ENCODE results near the gene LRRC31.

Gene LRRC31

DNA sequence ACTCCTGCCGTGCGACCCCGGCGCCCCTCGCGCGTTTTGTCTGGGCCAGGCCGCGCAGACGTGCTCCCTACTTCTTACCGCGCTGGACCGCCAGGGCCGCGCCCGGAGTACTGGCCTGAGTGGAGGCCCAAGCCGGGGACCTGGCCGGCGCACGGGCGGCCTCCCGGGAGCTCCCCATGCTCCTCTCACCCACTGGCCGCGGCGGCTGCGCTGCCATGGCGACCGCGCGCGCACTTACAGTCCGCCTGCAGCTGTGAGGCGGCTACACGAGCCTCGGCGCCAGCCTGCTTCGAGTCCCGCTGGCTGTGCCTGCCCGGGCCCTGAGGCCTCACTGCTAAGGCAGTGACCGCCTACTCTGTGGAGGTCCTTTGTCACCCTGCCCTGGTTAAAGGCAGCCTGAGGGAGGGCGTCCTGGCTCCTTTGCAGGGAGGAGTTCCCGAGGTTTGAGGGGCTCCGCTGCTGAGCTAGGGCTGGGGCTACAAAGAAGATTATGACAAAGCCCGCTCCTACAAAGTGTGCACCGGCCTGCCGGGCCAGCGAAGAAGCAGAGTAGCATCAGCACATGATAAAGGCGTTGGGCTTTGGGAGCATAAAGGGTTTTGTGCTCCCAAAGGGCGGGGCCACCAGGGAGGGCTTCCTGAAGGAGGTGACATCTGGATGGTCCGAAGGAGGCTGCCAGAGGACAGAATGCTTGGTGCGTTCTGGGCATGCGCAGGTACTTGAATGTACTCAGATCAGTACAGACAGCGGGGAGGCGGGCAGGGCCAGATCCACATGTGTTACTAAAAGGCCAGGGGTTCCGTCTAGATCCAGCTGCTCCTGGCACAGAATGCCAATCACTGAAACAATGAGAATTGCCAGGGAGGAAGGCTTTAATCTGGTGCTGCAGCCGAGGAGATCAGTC, 57.2 kb downstream of the LRRC31 start, which contains the start of the genes LRRC34 and LRRIQ4:
Gene LRRC34 (minus strand): TSS at position 573 of the 904 bp plus-strand sequence. CDS start 356 bp downstream, at position 217.
Gene LRRIQ4 (plus strand): TSS at position 539 of the 904 bp plus-strand sequence. CDS start 9,052 bp downstream, outside the sequence.
- Histone ChIP-seq H3K27ac (peak within 1 kb of the TSS; percentile 68 to 86 (median 83)), H3K27me3 (no peaks in the 10 kb centered on the region), H3K36me3 (peaks cover 0 to 5% (median 0%) of the 10 kb centered on the region in 11 experiments; a peak in 2 of 22 replicates), H3K4me1 (peaks cover 29 to 37% (median 33%) of the 10 kb centered on the region in 10 experiments), H4K20me1 (no peaks in the 10 kb centered on the region), H3K4me3 (peak within 1 kb of the TSS; percentile 54 to 86 (median 82)), H3K9me3 (replicated peaks in 1 of 11) (peaks cover 9 to 20% (median 14%) of the 10 kb centered on the region in 11 experiments), H3K4me2 (peak within 1 kb of the TSS; percentile 90 to 97 (median 95)), H3K9ac (peak within 1 kb of the TSS; percentile 78 to 87 (median 85))
- no peak for TF ChIP-seq Cebpa-rat (IDR thresholded peaks at IDR 0.05)

DNA sequence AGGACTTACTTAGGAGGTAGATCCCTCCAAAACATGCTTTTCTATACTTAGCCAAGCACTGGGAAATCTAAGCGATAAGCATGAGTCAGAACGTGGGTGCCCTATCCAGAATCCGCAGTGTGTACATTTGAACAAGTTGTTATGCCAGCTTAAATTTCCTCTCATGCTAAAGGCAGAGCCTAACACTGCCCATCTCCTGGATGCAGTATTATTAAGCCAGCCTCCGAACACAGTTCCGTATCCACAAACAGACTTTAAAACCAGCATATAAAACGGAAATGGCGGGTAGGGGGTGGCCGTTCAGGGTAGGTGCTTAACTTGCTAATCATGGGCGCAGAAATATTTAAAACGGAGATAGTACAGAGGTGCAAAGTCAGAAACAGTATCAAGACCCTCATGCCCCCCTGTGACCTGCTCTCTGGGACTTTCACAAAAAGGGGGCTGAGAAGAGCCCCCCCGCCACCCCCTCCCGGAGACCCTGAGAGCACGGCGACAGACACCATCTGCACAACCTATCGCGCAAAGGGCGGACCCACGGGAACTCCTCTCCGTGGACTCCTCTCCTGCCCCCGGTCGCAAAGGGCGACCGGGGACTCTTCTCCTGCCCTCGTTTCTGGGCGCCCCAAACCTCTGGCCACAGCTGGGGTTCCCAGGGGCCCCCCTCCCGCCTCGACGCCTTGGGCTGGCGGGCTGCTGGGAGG, 58.0 kb downstream of the LRRC31 start:
- H3K9me3 ChIP-seq (replicated peaks in 1 of 11), result peaks cover 9 to 19% (median 14%) of the 10 kb centered on the region in 11 experiments
- H3K27me3 ChIP-seq, result no peaks in the 10 kb centered on the region
- peak overlapping the region; percentile 78 to 87 (median 85) for H3K9ac ChIP-seq
- peak overlapping the region; percentile 68 to 86 (median 83) for H3K27ac ChIP-seq
- H3K4me1 ChIP-seq, result peaks cover 29 to 37% (median 33%) of the 10 kb centered on the region in 10 experiments
- no peaks in the 10 kb centered on the region for H4K20me1 ChIP-seq
- peak overlapping the region; percentile 54 to 86 (median 82) for H3K4me3 ChIP-seq
- H3K4me2 ChIP-seq, result peak overlapping the region; percentile 90 to 97 (median 95)
- TF ChIP-seq Cebpa-rat (IDR thresholded peaks at IDR 0.05), result no peak
- peaks cover 0 to 5% (median 0%) of the 10 kb centered on the region in 11 experiments; a peak in 3 of 22 replicates for H3K36me3 ChIP-seq

DNA sequence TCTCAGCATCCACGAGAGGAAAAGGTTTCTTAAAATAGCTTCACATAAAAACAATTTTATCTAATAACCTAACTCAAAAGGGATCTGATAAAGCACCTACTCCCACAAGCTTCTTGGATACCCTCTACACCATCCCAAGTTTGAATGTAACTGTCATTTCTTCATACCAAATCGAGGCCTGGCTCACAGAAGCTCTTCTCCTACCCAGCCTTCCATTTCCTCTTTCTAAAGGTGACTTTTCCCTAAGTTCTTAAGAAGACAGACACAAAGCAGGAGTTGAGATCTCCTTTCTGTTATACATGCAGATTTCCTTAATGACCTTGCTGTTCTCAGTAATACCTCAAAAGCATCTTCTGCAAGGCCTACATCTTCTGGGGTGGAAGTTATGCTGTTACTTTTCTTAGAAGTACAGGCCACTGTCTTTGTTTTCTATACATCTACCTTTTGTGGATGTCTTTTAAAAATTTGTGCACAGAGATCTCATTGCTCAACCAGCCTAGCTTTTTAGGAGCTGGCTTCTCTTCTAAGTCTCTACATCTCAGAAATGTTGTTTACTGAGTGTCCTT, 60.4 kb downstream of the LRRC31 start:
- H3K9me3 ChIP-seq (replicated peaks in 1 of 11), result no peaks in the 10 kb centered on the region
- H4K20me1 ChIP-seq, result no peaks in the 10 kb centered on the region
- H3K4me3 ChIP-seq, result no peak overlapping the region
- peaks cover 0 to 18% (median 0%) of the 10 kb centered on the region in 11 experiments; a peak in 5 of 22 replicates for H3K36me3 ChIP-seq
- no peak overlapping the region for H3K27ac ChIP-seq
- no peak overlapping the region for H3K4me2 ChIP-seq
- peaks cover 27 to 36% (median 31%) of the 10 kb centered on the region in 10 experiments for H3K4me1 ChIP-seq
- no peak for TF ChIP-seq Cebpa-rat (IDR thresholded peaks at IDR 0.05)
- H3K9ac ChIP-seq, result no peak overlapping the region
- H3K27me3 ChIP-seq, result no peaks in the 10 kb centered on the region

DNA sequence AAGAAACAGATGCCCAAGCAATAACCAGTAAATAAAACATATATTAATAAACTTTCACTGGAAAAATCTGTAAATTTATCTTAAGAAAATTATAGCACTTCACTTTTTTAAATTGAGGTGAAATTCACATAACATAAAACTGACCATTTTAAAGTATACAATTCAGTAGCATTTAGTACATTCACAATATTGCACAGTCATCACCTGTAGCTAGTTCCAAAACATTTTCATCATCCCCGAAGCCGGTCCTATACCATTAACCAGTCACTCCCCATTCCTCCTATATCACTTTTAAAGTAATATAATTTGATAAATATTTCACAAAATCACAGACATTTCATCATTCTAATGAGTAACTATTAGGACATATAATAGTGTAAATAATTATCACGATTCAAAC, 65.1 kb downstream of the LRRC31 start:
- no peak for TF ChIP-seq Cebpa-rat (IDR thresholded peaks at IDR 0.05)
- Histone ChIP-seq H4K20me1 (no peaks in the 10 kb centered on the region), H3K9me3 (replicated peaks in 1 of 11) (no peaks in the 10 kb centered on the region), H3K4me2 (no peak overlapping the region), H3K9ac (no peak overlapping the region), H3K4me1 (0 out of 20 replicates have a peak, but pooled peaks cover 0 to 6% (median 0%) of the 10 kb centered on the region in 10 experiments), H3K27ac (no peak overlapping the region), H3K4me3 (no peak overlapping the region), H3K36me3 (peaks cover 14 to 61% (median 32%) of the 10 kb centered on the region in 11 experiments; a peak in 20 of 22 replicates), H3K27me3 (no peaks in the 10 kb centered on the region)

DNA sequence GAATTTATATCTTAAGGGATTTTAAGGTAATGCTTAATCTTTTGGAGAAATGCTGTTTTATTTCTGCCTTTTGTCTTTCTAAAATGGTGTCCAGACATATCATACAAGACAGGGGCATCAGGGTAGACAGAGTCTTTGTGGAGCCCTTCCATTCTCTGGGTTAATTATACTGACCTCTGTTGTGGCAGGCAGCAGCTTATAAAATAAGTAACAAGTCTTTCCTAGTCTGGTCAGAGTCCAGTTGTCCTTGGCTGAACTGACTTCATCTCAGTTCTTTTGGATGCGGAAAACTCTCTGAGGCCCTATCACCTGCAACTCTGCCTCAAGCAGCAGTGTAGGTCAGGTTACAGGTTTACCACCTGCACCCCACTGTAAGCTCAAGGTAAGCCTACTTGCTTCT, 77.4 kb downstream of the LRRC31 start:
- Histone ChIP-seq H3K9me3 (replicated peaks in 1 of 11) (no peaks in the 10 kb centered on the region), H3K27me3 (no peaks in the 10 kb centered on the region), H3K4me2 (no peak overlapping the region), H3K4me3 (no peak overlapping the region), H3K4me1 (no peaks in the 10 kb centered on the region), H3K27ac (no peak overlapping the region), H3K36me3 (peaks cover 29 to 62% (median 50%) of the 10 kb centered on the region in 11 experiments), H4K20me1 (peaks cover 0 to 4% (median 0%) of the 10 kb centered on the region in 11 experiments; a peak in 1 of 22 replicates), H3K9ac (no peak overlapping the region)
- no peak for TF ChIP-seq Cebpa-rat (IDR thresholded peaks at IDR 0.05)

DNA sequence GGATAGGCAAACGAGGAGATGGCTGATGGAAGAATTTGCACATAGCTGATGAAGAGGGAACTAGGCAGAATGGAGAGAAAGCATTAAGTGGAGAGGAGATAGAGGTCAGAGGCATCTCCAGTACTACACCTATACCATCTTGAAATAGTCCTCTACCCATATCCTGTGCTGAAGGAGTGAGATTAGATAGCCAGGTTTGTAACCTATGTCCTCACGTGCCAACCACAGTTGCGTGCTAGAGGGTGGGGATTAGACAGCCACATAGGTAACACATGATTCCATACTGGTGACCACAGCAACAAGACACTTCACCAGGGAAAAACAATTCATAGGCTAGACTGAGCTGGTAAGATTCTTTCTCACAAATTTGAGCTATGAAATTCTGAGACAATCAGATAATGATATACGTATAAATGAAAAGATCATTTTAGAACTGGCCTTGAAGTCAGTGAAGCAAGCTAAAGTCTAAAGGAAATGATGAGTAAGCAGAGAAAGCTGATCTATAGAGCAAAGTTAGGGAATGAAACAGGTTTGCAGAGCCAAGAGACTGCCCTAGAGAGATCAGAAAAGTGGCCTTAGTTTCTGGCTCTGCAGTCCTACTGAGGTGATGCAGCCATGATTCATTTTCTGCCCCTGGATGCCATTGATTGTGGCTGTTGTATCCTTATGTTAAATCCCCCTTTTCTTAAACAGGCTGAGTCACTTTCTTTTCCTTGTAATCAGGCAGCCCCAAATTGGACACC, 78.9 kb downstream of the LRRC31 start:
- Histone ChIP-seq H3K4me2 (no peak overlapping the region), H3K9me3 (replicated peaks in 1 of 11) (no peaks in the 10 kb centered on the region), H3K27me3 (no peaks in the 10 kb centered on the region), H3K36me3 (peaks cover 44 to 77% (median 63%) of the 10 kb centered on the region in 11 experiments), H3K9ac (no peak overlapping the region), H3K4me3 (no peak overlapping the region), H3K4me1 (no peaks in the 10 kb centered on the region), H3K27ac (no peak overlapping the region), H4K20me1 (peaks cover 0 to 11% (median 0%) of the 10 kb centered on the region in 11 experiments; a peak in 1 of 22 replicates)
- no peak for TF ChIP-seq Cebpa-rat (IDR thresholded peaks at IDR 0.05)

DNA sequence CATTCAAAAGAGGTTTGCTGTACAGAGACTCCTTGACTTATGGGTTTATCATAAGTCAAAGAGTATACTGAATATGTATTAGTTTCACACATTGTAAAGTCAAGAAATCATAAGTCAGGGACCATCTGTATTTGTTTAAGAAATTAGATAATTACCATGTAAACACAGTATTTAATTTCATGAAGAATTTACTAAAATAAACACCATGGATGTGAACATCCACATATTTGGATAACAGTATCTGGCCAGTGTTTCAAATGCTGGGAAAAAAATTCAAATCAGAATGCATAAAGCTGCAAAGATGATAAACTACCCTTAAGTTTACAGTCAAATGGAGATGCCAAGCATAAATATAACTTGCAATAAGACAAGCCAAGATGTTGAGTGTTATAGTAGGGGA, 79.5 kb downstream of the LRRC31 start:
- Histone ChIP-seq H3K27ac (no peak overlapping the region), H3K27me3 (no peaks in the 10 kb centered on the region), H4K20me1 (peaks cover 0 to 11% (median 0%) of the 10 kb centered on the region in 11 experiments; a peak in 1 of 22 replicates), H3K9ac (no peak overlapping the region), H3K9me3 (replicated peaks in 1 of 11) (no peaks in the 10 kb centered on the region), H3K4me2 (no peak overlapping the region), H3K4me1 (no peaks in the 10 kb centered on the region), H3K4me3 (no peak overlapping the region), H3K36me3 (peaks cover 50 to 84% (median 70%) of the 10 kb centered on the region in 11 experiments)
- no peak for TF ChIP-seq Cebpa-rat (IDR thresholded peaks at IDR 0.05)

Data from BLaER1 treated with 17β-estradiol and CSF1 and Interleukin-3, amounts not matched to agents 10 nM and 100 nM (cell line).